ENCODE data around the gene GRID1. TPM values are rescaled to one million over a fixed set of nuclear protein-coding genes. Genes with fewer than 3 reads are reported as not detected.

GRID1 gene
- total RNA-seq, 1 donor from 2014 or later = 9.2 TPM

DNA sequence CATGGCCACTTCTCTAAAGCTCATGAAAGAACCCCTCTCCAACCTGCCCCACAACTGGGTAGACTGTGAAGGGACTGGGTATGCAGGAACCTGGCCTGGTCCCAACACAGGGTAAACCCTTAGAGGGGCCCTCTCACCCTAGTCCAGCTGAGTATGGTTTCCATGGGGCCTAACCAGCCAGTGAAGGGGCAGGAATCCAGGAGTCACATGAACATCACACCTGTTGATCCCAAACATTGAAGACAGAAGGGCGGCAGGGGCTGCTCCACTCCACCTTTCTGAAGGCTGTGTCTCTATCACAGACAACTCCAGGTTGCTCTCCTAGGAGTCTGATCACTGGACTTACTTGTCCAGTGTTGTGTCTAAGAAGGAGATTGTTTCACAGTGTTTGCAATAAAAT lies 30.8 kb downstream of the GRID1 start:
- Mint-ChIP-seq H3K4me1 (ENCODE audit: unreplicated experiment) (peaks cover 7% of the 10 kb centered on the region), H3K27me3 (peaks cover 13% of the 10 kb centered on the region), H3K4me3 (no peak overlapping the region), H3K36me3 (no peaks in the 10 kb centered on the region), H3K9me3 (no peaks in the 10 kb centered on the region), H3K27ac (no peak overlapping the region)
- no peak for DNase-seq (ENCODE audit: extremely low spot score, unreplicated experiment)
- TF ChIP-seq, protein P1, sequence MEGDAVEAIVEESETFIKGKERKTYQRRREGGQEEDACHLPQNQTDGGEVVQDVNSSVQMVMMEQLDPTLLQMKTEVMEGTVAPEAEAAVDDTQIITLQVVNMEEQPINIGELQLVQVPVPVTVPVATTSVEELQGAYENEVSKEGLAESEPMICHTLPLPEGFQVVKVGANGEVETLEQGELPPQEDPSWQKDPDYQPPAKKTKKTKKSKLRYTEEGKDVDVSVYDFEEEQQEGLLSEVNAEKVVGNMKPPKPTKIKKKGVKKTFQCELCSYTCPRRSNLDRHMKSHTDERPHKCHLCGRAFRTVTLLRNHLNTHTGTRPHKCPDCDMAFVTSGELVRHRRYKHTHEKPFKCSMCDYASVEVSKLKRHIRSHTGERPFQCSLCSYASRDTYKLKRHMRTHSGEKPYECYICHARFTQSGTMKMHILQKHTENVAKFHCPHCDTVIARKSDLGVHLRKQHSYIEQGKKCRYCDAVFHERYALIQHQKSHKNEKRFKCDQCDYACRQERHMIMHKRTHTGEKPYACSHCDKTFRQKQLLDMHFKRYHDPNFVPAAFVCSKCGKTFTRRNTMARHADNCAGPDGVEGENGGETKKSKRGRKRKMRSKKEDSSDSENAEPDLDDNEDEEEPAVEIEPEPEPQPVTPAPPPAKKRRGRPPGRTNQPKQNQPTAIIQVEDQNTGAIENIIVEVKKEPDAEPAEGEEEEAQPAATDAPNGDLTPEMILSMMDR (conservative IDR thresholded peaks at IDR 0.05) = no peak

DNA sequence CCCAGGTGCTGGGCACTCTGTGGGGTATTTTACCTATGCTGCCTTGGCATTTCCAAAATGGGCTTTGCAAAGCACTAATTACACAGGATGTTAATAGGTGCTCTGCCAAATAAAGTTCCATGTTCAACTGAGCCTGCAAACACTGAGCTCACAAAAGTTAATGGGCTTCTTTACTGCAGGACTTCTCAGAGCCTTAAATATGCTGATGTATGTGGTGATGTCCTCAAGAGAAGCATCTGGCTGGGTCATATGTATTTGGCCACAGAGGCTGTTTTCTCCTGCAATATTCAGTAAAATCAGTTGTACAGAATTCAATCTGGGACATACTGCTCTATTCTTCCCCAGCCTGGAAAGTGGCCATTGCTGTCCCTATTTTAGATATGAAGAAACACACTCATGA lies 31.3 kb downstream of the GRID1 start:
- Mint-ChIP-seq H3K9me3 (no peaks in the 10 kb centered on the region), H3K27me3 (peaks cover 10% of the 10 kb centered on the region), H3K27ac (no peak overlapping the region), H3K4me3 (no peak overlapping the region), H3K4me1 (ENCODE audit: unreplicated experiment) (peaks cover 3% of the 10 kb centered on the region), H3K36me3 (no peaks in the 10 kb centered on the region)
- TF ChIP-seq, protein P1 (conservative IDR thresholded peaks at IDR 0.05) = no peak
- no peak for DNase-seq (ENCODE audit: extremely low spot score, unreplicated experiment)

DNA sequence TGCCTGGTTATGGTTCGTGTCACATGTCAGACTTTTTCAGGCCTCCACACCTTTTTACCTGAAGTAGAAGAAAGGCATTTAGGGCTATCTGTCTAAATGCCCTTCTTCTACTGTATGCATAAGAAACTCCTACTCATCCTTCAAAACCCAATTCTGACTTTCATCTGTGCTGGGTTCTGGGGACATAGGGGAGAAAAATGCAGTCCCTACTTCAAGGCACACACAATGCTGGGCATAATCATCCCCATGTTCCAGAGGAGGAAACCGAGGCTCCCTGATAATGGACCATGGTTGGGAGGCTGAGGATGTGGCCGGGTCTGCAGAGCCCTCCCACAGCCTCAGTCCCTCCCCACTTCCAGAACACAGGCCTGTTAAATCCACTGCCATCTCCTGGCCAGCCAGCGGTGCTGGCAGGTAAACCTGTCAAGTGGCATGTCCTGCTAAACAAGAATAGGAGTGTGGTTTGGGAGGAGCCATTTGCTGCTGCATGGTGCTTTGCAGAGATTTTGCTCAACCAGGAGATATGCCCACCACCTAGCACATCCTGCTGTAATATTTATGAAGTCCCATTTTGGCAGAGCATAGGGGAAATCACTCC lies 32.0 kb downstream of the GRID1 start:
- no peak for DNase-seq (ENCODE audit: extremely low spot score, unreplicated experiment)
- Mint-ChIP-seq H3K27me3 (peaks cover 10% of the 10 kb centered on the region), H3K36me3 (no peaks in the 10 kb centered on the region), H3K27ac (no peak overlapping the region), H3K4me1 (ENCODE audit: unreplicated experiment) (no peaks in the 10 kb centered on the region), H3K9me3 (no peaks in the 10 kb centered on the region), H3K4me3 (no peak overlapping the region)
- TF ChIP-seq, protein P1 (conservative IDR thresholded peaks at IDR 0.05) = no peak

DNA sequence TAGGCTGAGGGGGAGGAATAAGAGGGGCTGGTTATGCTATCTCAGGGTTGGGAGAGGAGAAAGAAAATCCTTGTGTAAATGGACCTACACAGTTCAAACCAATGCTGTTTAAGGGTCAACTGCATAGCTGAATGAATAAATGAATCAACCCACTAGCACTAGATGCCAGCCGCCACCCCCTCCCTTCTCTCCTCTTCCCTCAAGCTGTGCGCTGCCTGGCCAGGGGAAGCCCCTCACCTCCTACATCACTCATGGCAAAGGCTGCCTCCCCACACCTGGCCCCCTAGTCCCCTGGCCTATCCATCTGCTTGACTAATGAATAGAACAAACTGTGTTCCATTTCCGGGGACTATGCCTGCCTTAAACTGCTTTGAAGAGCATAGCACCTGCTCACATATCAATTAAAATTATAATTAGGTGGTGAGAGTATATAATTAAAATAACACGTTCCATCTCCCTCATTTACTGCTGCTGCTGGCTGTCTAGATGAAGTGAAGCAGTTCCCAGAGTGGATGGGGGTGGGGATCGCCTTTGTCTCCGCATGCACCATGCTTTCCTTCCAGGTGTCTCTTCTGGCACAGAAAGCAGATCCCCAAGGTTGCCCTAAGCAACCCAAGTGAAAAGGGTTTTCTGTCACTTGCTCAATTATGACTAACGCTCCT lies 32.6 kb downstream of the GRID1 start:
- H3K36me3 Mint-ChIP-seq = no peaks in the 10 kb centered on the region
- no peaks in the 10 kb centered on the region for H3K9me3 Mint-ChIP-seq
- H3K4me3 Mint-ChIP-seq = no peak overlapping the region
- TF ChIP-seq, protein P1 (conservative IDR thresholded peaks at IDR 0.05) = no peak
- no peak for DNase-seq (ENCODE audit: extremely low spot score, unreplicated experiment)
- H3K4me1 Mint-ChIP-seq (ENCODE audit: unreplicated experiment) = no peaks in the 10 kb centered on the region
- H3K27me3 Mint-ChIP-seq = peaks cover 10% of the 10 kb centered on the region
- no peak overlapping the region for H3K27ac Mint-ChIP-seq

DNA sequence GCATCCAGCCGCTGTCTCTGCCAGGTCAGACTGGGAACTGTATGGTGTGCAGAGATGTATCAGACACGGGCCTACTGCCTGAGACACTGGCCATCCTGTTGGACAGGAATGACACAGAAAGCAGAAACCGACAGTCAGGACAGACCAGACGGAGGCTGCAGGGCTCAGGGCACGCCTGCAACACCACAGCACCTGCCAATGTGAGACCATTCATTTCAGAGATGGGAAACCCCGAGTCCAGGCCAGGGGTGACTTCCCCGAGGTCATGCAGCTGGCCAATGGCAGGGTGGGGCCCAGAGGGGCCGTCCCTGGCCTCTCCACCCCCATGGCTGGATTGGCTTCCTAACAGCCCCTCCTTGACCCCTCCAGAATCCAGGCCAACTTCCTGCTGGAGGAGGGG lies 34.7 kb downstream of the GRID1 start:
- H3K4me1 Mint-ChIP-seq (ENCODE audit: unreplicated experiment) = no peaks in the 10 kb centered on the region
- no peak overlapping the region for H3K4me3 Mint-ChIP-seq
- no peaks in the 10 kb centered on the region for H3K36me3 Mint-ChIP-seq
- TF ChIP-seq, protein P1 (conservative IDR thresholded peaks at IDR 0.05) = no peak
- DNase-seq (ENCODE audit: extremely low spot score, unreplicated experiment) = no peak
- no peak overlapping the region for H3K27ac Mint-ChIP-seq
- no peaks in the 10 kb centered on the region for H3K9me3 Mint-ChIP-seq
- peaks cover 10% of the 10 kb centered on the region for H3K27me3 Mint-ChIP-seq

Data from type B pancreatic cell (in vitro differentiated cells).